Activated CD4-positive, alpha-beta T cell treated with anti-CD3 and anti-CD28 coated beads, Interleukin-10, Interleukin-2, amounts not matched to agents 100 ng/mL and 50 ng/mL, durations not matched to agents 16 hours and 8 hours (primary cell): ENCODE measurements around the gene HLA-DMB.
A peak's percentile ranks its signal among the peaks of the same experiment; 100 is the strongest.

ENCODE experiments used
- DNase-seq: peaks from one replicate; pipeline ENCODE4 v3.0.0-alpha.2; 2020

Gene HLA-DMB

DNA sequence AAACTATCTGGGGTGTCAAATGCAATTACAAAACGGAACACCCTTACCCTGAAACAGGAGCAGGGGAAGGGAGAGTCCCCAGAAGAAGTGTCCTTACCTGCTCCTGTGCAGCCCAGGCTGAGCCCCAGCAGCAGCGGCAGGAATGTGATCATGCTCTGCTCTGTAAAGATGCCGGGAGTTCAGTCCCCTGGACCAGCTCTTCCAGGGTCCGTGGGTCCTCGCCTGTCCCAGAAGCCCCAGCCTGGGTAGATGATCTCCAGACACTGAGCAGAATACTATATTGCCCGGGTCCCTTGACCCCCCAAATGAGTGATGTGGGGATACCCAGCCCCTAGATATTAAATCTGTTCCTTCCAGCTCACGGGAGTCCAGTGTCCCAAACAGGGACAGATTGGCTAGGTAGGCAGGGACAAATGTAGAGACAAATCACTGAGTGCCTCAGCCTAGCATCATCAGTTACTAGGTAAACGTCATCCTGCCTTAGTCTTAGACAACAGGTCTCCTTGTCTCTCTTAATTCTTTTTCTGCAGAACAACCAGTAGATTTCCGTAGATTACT, at the start of gene HLA-DMB:
Gene HLA-DMB (minus strand): TSS at position 373 of the 558 bp plus-strand sequence. CDS start 221 bp downstream, at position 152.
- DNase-seq: peak; percentile 89

DNA sequence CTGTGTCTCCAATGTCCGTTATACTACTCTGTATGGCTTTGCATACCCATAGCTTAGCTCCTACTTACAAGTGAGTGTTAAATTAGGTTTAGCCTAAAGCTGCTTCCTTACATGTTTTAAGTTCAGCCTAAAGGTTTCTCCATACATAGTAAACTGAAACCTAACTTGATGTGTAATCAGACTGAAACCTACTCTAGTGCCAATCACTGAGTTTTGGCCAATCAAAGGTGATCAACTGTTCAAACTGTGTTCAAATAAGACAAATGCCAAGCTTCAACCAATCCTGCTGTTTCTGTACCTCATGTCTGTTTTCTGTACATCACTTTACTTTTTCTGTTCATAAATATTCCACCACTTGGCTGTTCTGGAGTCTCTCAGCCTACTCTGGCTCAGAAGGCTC, 48.5 kb upstream of the HLA-DMB start:
- no peak for DNase-seq

DNA sequence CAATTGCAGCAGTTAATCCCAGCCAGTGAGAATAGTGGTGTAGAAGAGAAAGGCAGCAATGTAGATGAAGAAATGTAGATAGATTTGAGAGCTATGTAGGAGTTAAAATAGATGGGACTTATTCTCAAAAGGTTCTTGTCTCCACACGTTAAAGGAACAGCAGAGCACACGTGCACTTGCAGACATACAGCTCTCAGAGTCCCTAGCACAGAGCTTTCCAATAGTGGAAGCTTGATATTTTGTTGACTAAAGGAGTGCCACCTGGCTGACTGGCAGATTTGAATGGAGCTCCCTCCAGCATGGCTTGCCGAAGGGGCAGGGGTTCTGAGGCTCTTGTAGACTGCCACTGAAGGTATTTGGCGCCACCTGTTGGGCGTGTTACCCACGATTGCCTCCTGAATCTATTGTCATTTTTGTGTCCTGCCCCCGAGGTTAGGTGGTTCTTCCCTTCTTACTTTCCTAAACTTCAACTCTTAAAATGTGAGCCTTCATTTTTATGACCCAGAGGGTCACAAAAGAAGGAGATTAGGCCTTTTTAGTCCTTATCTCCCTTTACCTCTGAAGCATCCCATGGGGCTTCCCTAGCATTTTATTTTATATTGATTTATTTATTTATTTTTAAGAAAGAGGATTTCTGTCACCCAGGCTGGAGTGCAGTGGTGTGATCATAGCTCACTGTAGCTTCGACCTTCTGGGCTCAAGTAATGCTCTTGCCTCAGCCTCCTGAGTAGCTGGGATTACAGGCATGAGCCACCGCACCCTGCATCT, 44.0 kb upstream of the HLA-DMB start:
- DNase-seq: peak; percentile 91

DNA sequence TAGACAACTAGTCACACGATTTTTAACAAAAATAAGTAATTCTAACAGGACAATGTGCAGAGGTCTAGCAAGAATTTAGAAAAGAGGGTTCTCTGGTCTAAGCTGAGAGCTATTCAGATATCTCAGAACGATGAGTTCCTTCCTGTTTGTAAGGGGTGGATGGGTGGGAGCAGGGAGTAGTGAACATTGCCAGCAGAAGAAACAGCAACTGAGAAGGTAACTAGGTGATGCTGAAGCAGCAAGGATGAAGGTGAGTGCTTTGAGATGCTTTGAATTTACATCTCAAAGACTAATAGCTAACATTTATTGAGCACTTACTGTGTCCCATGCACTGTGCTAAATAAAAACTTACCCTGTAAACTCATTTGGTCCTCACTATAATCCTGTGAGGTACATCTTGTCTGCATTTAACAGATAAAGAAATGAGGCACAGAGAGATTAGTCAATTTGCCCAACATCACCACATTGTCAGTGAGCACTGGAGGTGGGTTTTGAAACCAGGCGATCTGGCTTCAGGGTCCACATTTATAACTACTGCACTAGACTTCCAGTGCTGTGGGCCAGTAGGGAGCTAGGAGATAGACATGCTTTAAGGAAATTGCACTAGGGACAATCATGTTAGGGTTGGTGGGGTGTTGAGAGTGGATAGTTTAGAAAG, 43.3 kb upstream of the HLA-DMB start:
- no peak for DNase-seq

GRCh38 chr6:32983493-32983848, 42.6 kb upstream of the HLA-DMB start:
- DNase-seq: no peak

GRCh38 chr6:32982702-32983492, 42.1 kb upstream of the HLA-DMB start:
- DNase-seq: no peak

DNA sequence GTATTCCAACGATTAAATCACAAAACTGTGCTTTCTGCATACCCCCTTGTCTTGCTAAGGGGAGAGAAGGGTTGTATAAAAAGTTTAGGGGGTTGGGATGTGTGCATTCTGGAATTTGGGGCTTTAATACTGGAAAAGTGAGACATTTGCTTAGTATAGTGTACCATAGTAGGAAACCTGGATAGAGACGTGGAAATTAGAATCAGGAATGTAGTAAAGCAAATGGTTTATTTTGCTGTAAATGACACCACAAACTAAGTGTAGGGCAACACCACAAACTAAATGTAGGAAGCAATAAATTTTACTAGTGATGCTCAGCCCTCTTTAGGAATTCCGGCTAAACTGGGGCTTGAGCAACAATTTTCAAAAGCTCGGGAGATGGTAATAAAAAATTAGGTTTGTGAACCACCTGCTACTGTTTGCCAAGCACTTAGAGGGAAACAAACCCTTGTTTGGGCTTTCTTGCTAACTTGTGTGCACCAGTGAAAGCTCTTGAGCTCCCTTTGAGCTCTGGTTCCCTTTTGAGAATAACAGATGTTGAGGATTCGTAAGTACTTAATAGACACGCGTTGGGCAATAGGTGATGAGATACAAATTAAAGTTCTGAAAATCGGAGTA, 41.4 kb upstream of the HLA-DMB start:
- DNase-seq: no peak

DNA sequence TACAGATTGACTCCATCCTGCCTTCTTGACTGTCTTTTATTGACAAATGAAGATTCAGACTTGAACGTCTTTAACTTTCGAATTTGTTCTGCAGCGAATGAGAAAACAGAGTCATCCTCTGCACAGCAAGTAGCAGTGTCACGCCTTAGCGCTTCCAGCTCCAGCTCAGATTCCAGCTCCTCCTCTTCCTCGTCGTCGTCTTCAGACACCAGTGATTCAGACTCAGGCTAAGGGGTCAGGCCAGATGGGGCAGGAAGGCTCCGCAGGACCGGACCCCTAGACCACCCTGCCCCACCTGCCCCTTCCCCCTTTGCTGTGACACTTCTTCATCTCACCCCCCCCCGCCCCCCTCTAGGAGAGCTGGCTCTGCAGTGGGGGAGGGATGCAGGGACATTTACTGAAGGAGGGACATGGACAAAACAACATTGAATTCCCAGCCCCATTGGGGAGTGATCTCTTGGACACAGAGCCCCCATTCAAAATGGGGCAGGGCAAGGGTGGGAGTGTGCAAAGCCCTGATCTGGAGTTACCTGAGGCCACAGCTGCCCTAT, 39.7 kb upstream of the HLA-DMB start:
- DNase-seq: no peak

DNA sequence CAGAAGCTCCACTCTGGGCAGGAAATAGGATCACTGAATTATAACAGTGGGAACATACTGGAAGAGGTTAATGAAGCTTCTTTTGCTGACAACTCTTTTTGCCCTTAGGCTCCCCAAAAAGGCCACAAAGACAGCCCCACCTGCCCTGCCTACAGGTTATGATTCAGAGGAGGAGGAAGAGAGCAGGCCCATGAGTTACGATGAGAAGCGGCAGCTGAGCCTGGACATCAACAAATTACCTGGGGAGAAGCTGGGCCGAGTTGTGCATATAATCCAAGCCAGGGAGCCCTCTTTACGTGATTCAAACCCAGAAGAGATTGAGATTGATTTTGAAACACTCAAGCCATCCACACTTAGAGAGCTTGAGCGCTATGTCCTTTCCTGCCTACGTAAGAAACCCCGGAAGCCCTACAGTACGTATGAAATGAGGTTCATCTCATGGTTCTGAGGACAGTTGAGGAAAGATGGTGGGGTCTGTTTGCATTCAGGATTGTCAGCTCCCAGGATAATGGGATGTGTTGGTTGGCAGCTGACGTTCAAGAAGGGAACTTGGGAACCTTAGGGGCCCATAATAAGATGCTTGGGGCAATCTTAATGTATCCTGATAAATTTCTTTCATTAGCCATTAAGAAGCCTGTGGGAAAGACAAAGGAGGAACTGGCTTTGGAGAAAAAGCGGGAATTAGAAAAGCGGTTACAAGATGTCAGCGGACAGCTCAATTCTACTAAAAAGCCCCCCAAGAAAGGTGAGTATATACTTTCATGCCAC, 39.1 kb upstream of the HLA-DMB start:
- DNase-seq: no peak

DNA sequence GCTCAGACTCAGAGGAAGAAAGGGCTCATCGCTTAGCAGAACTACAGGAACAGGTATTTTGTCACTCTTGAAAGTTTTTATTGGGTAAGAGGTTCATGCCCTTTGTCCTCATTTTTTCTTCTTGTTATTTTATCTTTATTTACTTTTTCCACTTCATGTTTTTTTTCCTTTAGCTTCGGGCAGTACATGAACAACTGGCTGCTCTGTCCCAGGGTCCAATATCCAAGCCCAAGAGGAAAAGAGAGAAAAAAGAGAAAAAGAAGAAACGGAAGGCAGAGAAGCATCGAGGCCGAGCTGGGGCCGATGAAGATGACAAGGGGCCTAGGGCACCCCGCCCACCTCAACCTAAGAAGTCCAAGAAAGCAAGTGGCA, 37.1 kb upstream of the HLA-DMB start:
- no peak for DNase-seq

DNA sequence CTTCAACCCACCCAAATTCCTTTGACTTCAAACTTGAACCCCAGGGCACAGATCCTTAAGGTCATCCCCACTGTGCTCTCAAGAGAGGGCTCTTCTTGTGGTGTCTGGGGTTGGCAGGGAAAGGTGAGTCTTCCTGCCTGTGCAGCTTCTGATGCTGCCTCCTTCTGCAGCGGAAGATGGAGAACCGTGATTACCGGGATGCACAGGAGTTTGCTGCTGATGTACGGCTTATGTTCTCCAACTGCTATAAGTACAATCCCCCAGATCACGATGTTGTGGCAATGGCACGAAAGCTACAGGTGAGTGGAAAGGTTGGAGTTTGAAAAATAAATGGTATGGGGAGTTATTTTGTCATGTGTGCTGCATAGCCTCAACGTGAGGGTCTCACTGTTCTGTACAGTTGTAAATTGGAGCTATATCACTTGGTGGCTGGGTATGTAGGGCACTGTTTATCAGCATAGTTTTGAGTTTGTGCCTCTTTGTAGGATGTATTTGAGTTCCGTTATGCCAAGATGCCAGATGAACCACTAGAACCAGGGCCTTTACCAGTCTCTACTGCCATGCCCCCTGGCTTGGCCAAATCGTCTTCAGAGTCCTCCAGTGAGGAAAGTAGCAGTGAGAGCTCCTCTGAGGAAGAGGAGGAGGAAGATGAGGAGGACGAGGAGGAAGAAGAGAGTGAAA, 36.6 kb upstream of the HLA-DMB start:
- DNase-seq: no peak

- no peak for DNase-seq
Observed at GRCh38 chr6:32976334-32977069, 35.7 kb upstream of the HLA-DMB start.

- no peak for DNase-seq
Observed at GRCh38 chr6:32975886-32976285, 35.1 kb upstream of the HLA-DMB start.

- no peak for DNase-seq
Observed at GRCh38 chr6:32974541-32975308, 33.9 kb upstream of the HLA-DMB start.

GRCh38 chr6:32974016-32974333, 33.1 kb upstream of the HLA-DMB start:
- peak; percentile 59 for DNase-seq

DNA sequence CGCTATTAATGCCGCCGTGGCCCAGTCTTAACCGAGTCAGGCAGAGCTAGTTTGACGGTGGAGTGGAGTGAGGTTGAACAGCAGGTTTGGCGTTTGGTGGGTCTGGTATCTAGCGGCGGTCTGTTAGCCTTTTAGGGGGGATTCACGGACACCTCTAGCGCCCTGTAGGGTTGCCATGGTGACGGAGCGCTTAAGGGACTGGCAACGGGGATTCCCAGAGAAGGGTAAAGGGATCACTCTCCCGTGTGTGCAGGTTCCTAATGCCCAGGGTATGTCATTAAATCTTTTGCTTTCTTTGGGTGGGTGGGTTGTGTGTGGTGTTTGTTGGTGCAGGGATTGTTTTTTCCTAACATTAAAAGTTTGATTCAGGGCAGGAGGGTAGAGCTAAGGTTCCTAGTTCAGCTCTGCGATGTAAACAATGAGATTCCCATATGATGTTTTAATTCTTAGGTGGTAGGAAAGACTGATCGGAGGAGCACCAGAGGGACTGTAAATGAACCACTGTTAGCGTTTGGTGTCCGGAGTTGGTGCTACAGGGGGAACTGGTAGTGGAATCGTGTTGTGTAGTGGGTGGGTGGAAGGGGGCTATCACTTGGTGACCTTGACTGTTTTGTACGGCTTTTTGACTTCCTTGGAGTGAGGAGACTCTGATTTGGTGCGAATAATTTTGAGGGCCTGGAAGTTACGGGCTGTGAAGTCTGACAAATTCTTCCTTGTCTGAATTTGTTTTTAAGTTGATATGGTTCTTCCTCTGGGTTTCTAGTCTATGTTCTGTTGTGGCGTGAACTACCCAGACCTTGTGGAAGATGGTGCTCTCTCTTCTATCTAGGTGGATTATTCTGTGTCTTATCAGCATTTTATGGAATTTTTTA, 32.6 kb upstream of the HLA-DMB start:
- peak; percentile 61 for DNase-seq

DNA sequence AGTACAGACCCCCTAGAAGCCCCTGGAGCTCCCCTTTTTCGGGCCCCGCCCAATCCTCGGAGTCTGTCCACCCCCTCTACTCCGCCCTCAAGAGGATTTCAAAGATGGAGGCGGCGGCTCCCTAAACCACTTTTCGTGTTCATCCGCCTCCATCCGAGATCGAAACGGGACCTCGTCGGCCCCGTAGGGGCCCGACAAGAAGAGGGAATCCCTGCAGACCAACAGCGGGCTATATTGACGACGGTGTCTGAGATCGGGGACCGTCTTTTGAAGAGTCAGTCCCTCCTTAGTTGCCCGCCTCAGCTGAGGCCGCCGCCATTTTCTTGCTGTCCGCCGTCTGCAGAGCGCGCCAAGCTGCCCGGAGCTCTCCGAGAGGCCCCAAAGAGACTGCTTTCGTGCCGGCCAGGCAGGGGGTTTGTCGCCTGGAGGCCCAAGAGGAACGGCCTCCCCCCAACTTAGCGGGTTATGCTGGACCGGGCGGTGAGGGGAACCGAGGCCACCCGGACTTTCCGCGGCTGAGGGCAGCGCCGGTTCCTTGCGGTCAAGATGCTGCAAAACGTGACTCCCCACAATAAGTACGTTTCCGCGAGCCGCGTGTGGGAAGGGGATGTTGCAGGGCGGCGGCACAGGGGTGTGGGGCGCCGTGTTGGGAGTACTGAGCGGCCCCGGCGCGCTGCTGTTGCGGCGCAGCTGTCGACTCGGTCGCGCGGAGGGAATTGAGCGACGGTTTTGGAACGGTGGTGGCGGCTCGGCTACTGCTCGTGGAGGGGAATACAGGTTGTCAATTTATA, 31.7 kb upstream of the HLA-DMB start:
- DNase-seq: peak; percentile 66
